HG03520 (cell line): ENCODE results near the gene HDAC8.

Source experiments
- ATAC-seq: cut with Tn5 transposase; IDR thresholded peaks from one replicate; pipeline ENCODE4 v1.9.1; 2021; ENCODE audit warnings: mild to moderate bottlenecking, moderate library complexity; ENCODE audit not compliant: unreplicated experiment

Gene HDAC8

DNA sequence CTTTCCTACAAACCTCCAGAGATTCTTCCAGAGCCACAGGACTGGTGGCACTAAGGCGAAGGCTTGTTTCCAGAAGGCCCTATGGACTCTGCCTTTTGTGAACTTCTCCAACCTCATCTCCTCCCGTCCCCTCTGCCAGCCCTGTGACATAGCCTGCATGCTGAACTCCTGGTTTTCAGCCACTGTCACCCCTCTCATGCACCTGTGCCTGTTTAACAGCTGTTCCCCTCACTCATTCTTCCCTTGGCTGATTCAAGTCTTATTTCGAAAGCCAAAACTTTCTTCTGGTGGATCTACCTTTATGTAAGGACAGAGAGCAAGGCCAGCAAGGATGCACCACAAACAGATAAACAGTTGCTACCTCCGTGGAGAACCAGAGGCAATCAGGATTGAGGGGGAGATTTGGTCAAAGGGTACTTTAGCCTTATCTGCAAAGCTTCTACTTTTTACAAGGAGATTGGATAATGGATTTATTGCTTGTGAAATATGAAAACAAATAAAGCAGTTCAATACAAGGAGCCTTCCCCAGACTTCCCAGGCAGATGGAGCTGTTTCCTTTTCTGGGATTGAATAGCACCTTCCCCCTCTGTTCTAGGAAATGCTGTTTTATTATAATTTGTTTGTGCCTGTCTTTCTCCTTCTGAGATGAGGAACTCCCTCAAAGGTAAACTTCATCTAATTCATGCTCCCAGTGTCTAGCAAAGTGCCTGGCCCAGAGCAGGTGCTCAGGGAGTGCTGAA lies 272.6 kb downstream of the HDAC8 start:
- ATAC-seq = no peak

DNA sequence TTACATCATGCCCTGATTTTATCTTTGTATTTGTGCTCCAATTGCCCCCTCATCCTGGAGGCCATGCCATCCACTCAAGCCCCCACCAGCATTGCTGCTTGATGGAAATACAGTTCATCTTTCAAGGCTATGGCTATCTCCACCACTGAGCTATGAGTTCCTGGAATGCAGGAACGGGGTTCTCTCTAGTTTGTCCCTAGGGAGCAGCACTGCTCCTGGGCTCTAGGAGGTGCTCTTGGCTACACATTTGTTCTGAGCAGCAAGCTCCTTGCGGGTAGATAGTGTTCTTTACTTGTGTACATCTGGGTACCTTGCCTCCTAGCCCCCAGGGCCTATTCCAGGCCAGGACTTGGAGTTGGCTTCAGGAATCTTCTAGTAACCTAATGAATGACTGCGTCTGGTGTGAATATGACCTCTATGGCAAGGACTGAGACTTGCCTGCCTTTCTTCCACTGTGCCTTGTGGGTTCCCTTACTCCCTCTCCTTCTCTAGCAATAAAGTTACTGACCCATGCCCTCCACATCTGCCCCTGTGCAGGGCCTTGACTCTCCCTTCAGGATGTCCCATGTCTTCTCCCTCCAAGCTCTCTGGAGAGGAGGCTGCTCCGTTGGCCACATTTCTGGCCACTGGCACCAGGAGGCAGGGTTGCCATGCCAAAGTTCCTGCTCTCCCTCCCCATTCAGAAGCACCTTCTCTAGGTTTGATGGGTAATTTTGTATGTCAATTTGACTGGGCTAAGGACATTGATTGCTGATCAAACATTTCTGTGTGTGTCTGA lies 274.5 kb downstream of the HDAC8 start:
- ATAC-seq = no peak

DNA sequence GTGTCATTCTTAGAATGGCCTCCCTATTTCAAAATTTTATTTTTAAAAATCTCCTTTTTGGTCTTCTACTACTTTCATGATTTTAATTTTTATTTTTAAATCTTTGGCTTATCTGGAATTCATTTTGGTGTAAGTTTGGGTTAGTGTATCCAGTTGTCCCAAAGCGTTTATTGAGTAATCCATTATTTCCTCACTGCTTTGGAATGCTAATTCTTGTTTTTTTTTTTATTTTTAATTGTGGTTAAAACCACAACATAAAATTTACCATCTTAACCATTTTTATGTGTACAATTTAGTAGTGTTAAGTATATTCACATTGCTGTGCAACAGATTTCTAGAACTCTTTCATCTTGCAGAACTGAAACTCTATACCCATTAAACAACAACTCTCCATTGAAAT lies 275.7 kb downstream of the HDAC8 start:
- ATAC-seq = no peak

DNA sequence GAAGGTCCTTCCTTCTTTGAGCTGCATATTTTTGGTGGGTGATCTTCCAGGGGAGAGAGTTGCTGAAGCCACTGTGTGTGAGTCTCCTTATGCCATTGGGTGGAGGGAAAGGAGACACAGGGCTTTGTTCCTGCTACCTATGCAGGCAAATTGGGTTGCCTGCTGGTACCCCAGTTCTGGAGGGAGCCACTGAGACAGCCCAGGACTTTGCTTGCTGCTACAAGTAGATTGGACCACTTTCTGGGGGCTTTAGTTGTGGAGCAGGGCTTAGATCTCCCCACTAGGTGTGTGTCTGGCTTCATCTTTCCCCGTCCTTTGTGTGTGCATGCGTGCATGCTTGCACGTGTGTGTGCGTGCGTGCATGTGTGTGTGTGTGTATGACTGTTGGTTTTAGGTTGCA lies 276.9 kb downstream of the HDAC8 start:
- no peak for ATAC-seq

DNA sequence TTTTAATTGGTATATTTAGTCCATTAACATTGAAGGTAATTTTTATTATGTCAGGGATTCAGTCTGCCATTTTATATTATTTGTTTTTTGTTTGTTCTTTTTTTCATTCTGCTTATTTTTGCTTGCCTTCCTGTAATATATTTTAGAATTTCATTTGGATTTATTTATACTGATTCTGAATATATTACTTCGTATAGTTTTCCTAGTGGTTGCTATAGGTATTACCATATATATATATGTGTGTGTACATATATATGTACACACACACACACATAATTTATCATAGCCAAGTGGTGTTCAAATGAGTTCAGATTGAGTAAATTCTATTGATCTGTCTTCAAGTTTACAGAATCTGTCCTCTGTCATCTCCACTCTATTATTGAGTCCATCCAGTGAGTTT lies 278.1 kb downstream of the HDAC8 start:
- ATAC-seq = no peak

DNA sequence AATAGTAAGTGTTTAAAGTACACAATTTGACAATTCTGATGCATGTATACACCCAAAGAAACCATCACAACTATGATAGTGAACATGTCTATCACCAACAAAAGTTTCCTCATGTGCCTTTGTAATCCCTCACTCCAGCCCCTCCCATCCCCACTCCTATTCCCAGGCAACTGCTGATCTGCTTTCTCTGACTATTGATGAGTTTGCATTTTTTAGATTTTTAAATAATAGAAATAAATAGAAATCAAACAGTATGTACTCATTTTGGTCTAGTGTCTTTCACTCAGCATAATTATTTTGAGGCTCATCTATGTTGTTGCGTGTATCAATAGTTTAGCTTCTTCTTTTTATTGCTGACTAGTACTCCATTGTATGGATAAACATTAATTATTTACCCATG lies 290.3 kb downstream of the HDAC8 start:
- no peak for ATAC-seq

DNA sequence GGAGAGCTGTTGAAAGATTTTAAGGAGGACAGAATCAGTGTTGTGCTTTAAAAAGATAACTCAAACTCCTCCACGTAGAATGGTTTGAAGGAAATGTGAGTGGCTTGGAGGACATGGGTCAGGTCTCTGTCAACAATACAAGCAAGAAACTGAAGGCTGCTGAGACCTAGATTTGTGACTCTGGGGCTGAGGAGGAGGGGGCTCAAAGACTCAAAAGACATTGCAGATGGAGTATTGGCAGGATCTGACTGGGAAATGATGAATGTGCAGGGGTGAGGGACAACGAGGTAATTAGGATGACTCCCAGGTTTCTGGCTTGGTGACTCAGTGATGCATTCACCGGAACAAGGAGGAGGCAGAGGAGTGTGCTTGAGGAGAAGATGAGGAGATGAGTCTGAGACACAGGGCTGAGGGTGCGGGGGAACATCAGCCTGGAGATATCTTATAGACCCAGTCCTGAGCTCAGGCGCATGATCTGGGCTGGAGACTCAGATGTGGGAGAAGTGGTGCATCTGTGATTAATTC lies 292.3 kb downstream of the HDAC8 start:
- no peak for ATAC-seq
